ENCODE data around the gene ADGRL1. TPM values are rescaled to one million over a fixed set of nuclear protein-coding genes. Genes with fewer than 3 reads are reported as not detected.
"Not testable (repeated sequence)": the region's sequence is repeated elsewhere in the genome, so short reads cannot be mapped to it uniquely, and the experiment has no call there.

The ADGRL1 gene
- total and polyA plus RNA-seq, 2 experiments from 2014 or later = 19.6 to 55.8 TPM

- peak; percentile 82 to 91 for DNase-seq (ENCODE audit: low read depth in 1 of 2, low spot score in 1 of 2)
- Histone ChIP-seq H3K4me1 (ENCODE audit: low read depth) (no peaks in the 10 kb centered on the region), H3K9me3 (ENCODE audit: low read depth) (no peaks in the 10 kb centered on the region), H3K36me3 (no peaks in the 10 kb centered on the region), H3K4me3 (peak overlapping the region; percentile 26), H3K27ac (no peak overlapping the region), H3K27me3 (no peaks in the 10 kb centered on the region)
- no peak for TF ChIP-seq CTCF (IDR thresholded peaks at IDR 0.05; ENCODE audit: low read depth, low read length)
Observed at GRCh38 chr19:14248578-14249011, 42.6 kb upstream of the ADGRL1 start.

- H3K27ac ChIP-seq, H3K36me3 ChIP-seq: not testable (repeated sequence)
- peak in 1 of 2 donors; percentile 36 for DNase-seq (ENCODE audit: low read depth in 1 of 2, low spot score in 1 of 2)
Observed at GRCh38 chr19:14247548-14248471, 41.8 kb upstream of the ADGRL1 start.

GRCh38 chr19:14247205-14247547, 41.2 kb upstream of the ADGRL1 start:
- H3K27ac ChIP-seq; H3K4me1 ChIP-seq (ENCODE audit: low read depth); H3K27me3 ChIP-seq; DNase-seq (ENCODE audit: low read depth in 1 of 2, low spot score in 1 of 2); H3K9me3 ChIP-seq (ENCODE audit: low read depth); H3K4me3 ChIP-seq; H3K36me3 ChIP-seq: not testable (repeated sequence)

More at GRCh38 chr19:14247548-14248471, 41.8 kb upstream of the ADGRL1 start:
- not testable (repeated sequence) for H3K9me3 ChIP-seq (ENCODE audit: low read depth); H3K27me3 ChIP-seq; H3K4me3 ChIP-seq; H3K4me1 ChIP-seq (ENCODE audit: low read depth)

GRCh38 chr19:14244393-14244792, 38.4 kb upstream of the ADGRL1 start:
- H3K4me3 ChIP-seq = not testable (repeated sequence)

GRCh38 chr19:14243718-14244117, 37.7 kb upstream of the ADGRL1 start:
- H3K9me3 ChIP-seq (ENCODE audit: low read depth); H3K4me3 ChIP-seq; H3K4me1 ChIP-seq (ENCODE audit: low read depth); DNase-seq (ENCODE audit: low read depth in 1 of 2, low spot score in 1 of 2); H3K27me3 ChIP-seq; H3K36me3 ChIP-seq; H3K27ac ChIP-seq: not testable (repeated sequence)

More at GRCh38 chr19:14244393-14244792, 38.4 kb upstream of the ADGRL1 start:
- H3K4me1 ChIP-seq (ENCODE audit: low read depth); H3K9me3 ChIP-seq (ENCODE audit: low read depth); H3K27ac ChIP-seq; H3K27me3 ChIP-seq; H3K36me3 ChIP-seq; DNase-seq (ENCODE audit: low read depth in 1 of 2, low spot score in 1 of 2): not testable (repeated sequence)

GRCh38 chr19:14237014-14237941, 31.3 kb upstream of the ADGRL1 start:
- H3K36me3 ChIP-seq = no peaks in the 10 kb centered on the region
- TF ChIP-seq CTCF (IDR thresholded peaks at IDR 0.05; ENCODE audit: low read depth, low read length) = no peak
- no peaks in the 10 kb centered on the region for H3K4me1 ChIP-seq (ENCODE audit: low read depth)
- no peaks in the 10 kb centered on the region for H3K27me3 ChIP-seq
- no peak overlapping the region for H3K27ac ChIP-seq
- no peak overlapping the region for H3K4me3 ChIP-seq
- no peaks in the 10 kb centered on the region for H3K9me3 ChIP-seq (ENCODE audit: low read depth)
- no peak for DNase-seq (ENCODE audit: low read depth in 1 of 2, low spot score in 1 of 2)

GRCh38 chr19:14232945-14233344, 27.0 kb upstream of the ADGRL1 start:
- DNase-seq (ENCODE audit: low read depth in 1 of 2, low spot score in 1 of 2); H3K9me3 ChIP-seq (ENCODE audit: low read depth); H3K27me3 ChIP-seq; H3K27ac ChIP-seq; H3K4me3 ChIP-seq; H3K4me1 ChIP-seq (ENCODE audit: low read depth); H3K36me3 ChIP-seq: not testable (repeated sequence)

GRCh38 chr19:14228446-14229071, 22.6 kb upstream of the ADGRL1 start:
- peak in 1 of 2 donors; percentile 87 for DNase-seq (ENCODE audit: low read depth in 1 of 2, low spot score in 1 of 2)
- not testable (repeated sequence) for H3K27ac ChIP-seq

GRCh38 chr19:14226498-14226897, 20.5 kb upstream of the ADGRL1 start:
- H3K4me1 ChIP-seq (ENCODE audit: low read depth); H3K36me3 ChIP-seq; DNase-seq (ENCODE audit: low read depth in 1 of 2, low spot score in 1 of 2); H3K27me3 ChIP-seq; H3K4me3 ChIP-seq; H3K9me3 ChIP-seq (ENCODE audit: low read depth); H3K27ac ChIP-seq: not testable (repeated sequence)

More at GRCh38 chr19:14228446-14229071, 22.6 kb upstream of the ADGRL1 start:
- H3K27me3 ChIP-seq; H3K36me3 ChIP-seq; H3K4me3 ChIP-seq; H3K4me1 ChIP-seq (ENCODE audit: low read depth); H3K9me3 ChIP-seq (ENCODE audit: low read depth): not testable (repeated sequence)

Data from cardiac muscle cell (in vitro differentiated cells and primary cell).